NCI-H2029 (cell line): ENCODE data around the gene SHROOM3.
A peak's percentile ranks its signal among the peaks of the same experiment; 100 is the strongest.

ENCODE experiments used
- DNase-seq: peaks from one replicate; lab custom pipeline; 2025; lab: John Stamatoyannopoulos, UW

Gene SHROOM3

DNA sequence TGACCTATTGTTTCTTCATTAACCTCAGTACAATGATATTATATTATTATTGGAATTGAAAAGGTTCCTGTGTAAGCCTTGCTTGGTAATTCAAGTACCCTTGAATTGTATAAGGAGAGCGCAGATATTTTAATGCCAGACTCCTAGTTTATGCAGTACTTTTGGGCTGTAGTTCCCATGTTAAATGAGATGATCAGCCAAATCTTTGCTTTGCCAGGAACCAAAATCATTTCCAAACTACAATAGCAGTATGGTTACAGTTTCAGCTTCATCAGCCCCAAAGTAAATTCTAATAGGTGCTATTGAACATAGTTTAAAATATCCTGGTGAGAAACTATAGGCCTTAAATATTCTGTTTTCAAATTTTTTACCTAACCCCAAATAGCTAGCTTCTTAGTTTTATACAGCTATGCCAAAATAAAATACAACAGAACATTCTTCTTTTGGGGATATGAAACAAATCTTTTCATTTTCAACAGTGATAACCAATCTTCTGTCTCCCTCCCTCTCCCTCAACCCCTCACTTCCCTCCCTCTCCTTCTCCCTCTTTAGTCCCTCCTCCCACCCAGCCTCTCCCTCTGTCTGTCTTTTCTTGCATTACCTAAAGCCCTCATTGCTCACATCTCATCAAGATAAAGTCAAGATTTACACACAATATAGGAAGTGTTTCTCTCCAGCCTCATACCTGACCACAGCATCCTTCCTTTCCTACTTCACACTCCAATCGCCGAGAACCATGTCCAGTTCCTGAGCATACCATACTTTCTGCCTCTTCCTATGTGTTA lies 190.1 kb downstream of the SHROOM3 start:
- DNase-seq: no peak

DNA sequence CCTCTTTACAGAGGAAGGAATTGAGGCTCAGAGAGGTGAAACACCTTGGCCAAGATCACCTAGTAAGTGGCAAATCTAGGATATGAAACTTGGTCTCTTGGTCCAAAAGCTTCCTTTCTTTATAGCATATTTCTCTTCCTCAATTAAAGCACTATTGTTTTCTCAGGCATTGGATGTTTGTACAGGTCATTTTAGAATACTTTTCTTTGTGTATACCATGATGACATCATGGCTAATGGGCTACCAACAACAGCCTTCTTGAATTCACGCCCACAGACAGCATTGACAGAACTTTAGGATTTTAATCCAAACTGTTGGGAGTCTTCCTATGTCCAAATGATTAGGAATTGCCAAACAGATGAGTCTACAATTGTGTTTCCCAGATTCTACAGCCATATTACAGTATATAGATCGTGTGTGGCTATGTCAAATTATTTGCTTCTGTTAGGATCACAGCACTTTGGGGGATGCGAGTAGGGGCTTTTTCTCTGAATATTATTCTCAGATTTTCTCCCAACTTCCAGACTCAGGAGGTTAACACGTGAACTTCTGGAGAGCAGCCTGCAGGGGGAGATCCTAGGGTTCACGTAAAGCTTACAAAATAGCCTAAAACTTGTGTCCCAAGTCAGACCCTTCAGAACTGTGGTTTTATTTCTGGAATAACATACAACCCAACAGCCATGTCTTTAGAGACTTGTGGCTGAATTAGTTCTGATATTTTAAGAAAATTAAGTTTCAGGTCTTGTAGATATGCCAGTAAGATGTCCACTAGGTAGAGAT lies 191.8 kb downstream of the SHROOM3 start:
- no peak for DNase-seq

DNA sequence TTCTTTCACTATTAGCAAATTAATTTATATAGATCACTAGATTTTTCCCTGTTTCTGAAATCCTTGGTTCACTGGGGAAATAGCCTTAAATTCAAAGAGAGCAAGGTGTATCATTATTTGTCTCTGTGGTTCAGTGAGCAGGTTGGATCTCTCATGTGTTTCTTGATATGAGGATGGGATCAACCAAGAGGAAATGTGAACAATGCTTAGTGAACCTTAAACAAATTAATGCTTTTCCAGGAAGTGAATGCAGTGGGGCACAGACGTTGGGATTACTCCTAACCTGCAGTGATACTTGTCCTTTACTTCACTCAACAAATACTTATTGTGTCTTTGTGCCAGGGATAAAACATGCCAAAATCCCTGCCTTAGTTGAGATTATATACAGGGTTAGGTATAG lies 193.2 kb downstream of the SHROOM3 start:
- no peak for DNase-seq

DNA sequence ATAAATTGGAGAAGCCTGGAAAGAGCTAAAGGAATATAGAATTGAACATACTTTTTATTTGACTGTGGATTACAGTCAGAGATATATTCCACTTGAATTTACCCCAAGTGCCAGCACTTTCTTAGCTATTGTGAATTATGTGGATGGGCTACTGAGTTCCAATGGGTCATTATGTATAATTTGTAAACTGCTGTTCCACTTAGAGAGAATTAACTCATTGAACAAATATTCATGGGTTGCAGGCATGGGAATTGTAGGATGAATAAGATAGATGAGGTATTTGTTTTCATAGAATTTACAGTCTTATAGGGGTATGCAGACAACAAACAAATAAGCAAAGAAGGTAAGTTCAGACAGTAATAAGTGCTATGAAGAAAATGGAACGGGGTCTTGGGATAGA lies 195.7 kb downstream of the SHROOM3 start:
- no peak for DNase-seq

- DNase-seq: no peak
Measured at GRCh38 chr4:76634220-76634619, 199.2 kb downstream of the SHROOM3 start.

GRCh38 chr4:76637712-76638361 lies 202.8 kb downstream of the SHROOM3 start:
- no peak for DNase-seq

GRCh38 chr4:76639288-76639687 lies 204.3 kb downstream of the SHROOM3 start:
- no peak for DNase-seq

DNA sequence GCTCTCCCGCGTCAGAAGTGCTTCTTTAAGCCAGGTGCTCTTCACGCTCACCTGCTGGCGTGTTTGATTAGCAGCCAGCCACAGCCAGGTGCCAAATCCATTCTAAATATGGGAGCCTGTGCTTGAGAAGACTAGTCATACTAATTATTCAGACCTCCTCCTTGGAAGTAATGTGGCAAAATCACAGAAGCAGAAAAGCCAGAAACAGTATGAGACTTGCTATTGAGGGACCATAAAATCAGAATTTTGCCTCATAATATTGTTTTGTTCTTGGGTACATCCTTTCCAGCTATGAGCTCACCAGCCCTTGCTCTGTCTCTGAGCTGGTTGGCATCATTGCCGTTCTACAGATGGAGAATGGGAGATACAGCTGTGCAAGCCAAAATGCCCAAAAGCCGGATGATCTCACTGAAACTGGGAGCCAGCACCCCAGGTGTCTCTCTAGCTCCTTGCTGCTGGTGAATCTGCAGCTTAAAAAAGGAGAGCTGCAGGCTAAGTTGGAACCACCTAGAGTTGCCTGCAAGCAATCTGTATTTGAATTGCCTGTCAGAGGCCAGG lies 205.4 kb downstream of the SHROOM3 start:
- DNase-seq: peak; percentile 87

DNA sequence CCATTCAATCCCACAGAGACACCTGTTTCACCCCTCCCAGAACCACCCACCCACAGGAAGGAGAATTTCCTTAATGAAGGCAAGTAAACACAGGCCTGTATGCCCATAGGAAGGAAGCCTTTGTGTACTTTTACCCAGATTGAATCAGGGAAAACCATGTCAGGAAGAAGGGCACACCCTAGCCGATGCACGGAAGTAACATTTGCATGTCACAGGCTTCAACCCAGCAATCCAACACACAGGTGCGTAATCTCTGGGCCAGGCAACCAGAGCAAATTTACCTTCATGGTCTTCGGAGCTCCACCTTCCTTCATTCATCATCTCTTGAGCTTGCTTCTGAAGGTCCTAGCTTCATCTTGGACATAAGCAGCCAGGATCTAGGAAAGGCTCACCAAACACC lies 206.3 kb downstream of the SHROOM3 start:
- DNase-seq: peak; percentile 71

- peak; percentile 71 for DNase-seq
Measured at GRCh38 chr4:76641758-76642157, 206.7 kb downstream of the SHROOM3 start.

DNA sequence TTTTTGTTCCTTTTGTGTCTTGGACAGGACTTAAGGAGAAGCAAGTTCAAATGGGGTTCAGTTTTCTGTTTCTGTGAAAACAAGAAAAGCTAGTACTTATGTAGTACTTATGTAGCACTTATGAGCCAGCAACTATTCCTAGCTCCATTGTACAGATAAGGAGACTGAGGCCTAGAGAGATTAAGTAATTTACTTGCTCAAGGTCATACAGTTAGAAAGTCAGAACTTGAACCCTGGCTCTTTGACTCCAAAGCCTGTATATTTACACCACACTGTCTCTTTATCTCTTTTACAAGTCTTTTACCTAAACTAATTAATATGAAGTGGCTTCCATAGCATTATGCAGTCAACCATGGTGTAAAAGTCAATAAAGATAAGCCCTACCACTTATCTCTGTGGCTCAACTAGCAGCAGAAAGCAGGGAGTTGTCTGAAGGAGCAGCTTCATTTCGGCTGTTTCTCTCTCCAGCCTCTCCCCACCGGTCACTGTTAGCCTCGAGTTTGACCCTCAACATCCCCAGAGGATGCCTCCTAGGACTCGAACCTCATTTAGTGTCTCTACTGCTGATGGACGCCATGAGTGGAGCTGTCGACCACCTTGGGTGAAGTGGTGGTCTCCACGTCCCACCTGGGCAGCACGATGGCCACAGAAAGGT lies 209.9 kb downstream of the SHROOM3 start:
- no peak for DNase-seq

DNA sequence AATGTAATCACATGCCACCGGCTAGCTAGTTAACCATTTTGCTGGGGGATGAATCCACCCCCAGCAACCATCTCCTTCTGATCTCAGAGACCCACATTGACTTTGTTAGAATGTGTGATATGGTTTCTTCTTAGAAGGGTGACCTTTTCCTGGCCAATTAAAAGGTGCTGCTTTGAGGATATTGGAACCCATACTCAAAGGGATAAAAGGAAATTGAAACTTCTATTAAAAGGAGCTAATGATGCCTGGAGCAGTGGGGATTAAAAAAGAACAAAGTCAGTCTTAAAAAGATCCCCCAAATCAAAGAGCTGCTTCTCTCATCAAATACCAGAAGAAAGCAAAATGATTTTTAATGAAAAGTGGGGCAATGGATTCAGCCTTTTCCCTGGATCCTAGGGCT lies 214.1 kb downstream of the SHROOM3 start:
- DNase-seq: no peak

DNA sequence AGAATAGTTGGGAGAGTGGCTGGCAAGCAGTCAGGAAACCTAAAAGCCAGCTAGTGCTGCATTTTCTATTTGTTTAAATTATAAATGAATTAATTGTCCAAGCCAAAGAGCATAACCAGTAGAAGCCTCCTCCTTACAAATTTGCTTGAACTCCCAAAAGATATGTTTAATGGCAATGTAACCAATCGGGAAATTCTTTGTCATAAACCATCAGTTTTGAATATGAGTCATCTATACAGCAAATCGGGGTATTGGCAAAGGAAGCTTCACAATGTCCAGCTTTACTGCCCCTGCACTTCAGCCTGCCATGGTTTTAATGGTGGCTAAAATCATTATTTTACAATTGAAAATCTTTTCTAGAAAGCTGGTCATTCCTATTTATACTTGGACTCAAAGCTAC lies 216.6 kb downstream of the SHROOM3 start:
- DNase-seq: no peak

GRCh38 chr4:76652389-76652788 lies 217.4 kb downstream of the SHROOM3 start:
- no peak for DNase-seq

DNA sequence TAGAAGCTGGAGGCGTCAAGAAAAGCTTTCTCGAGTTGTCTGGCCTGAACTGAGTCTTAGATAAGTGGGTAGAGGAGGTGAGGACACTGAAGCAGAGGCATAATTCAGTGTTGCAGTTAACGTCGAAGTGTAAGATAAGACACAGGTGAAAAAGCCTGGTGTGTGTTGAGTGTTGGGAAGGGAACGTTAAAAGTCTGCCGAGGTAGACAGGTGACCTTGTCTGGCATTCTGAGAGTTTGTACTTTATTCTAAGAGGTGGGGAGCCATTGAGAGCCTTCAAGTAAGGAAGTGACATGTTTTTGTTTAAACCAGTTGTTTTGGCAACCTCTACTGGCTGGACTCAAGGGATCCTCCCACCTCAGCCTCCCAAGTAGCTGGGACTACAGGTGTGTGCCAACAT lies 219.1 kb downstream of the SHROOM3 start:
- DNase-seq: no peak

GRCh38 chr4:76654791-76655190 lies 219.8 kb downstream of the SHROOM3 start:
- no peak for DNase-seq

DNA sequence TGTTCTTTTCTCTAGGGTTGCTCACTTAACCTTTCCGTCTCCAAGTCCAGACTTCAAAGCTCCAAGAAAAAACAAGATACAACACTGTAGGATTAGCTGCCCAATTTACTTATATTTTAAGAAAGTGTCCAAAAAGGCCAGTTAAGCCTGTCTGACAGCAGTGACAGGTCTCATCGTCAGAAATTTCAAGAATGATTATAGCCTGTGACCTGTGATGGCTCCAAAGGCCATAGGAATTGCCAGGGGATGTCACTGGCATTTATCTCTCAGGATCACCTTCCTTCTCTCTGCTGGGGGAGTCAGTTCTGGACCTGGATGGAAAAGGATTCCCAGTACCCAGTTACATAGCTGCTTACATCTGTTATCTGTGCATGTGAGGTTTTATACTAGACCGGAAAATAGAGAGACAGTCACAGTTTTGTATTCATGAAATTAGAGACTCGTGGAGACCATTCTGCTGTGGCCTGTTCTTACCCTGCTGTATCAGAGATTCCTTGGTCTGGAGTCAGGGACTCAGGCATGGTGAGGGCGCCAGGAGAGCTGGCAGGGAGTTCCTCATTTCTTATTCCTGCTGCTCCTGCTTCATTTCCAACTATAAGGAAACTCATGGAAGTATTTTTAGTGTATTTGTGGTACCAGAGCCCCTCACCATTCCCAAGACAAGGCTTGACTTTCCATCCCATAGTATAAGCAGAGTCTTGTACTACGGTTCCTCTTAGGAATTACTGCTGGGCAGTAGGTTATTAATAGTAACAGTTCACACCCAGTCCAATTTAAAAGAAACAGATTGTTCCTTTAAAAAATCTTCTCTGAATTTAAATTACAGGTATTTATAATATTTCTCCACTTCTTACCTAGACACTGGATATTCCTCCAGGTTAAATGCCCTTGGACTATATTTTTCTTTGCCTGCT lies 220.8 kb downstream of the SHROOM3 start:
- DNase-seq: no peak

DNA sequence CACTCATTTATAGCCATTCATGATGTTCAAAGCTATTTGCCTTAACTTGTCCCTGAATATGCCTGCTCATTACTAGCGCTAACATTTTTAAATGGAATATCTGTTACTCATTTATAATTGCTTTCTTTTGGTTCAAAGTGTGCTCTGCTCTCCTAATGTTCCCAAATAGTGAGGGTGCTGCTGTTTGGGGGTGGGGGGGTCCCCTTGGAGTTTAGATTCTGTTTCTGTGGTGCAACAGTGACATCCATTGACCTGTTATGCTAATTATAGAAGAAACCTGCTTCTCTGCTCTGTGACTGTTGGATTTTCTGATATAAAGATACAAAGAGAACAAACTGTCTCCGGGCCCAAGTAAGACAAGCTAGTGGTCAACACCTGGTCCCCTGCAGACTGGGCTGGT lies 222.4 kb downstream of the SHROOM3 start:
- no peak for DNase-seq

DNA sequence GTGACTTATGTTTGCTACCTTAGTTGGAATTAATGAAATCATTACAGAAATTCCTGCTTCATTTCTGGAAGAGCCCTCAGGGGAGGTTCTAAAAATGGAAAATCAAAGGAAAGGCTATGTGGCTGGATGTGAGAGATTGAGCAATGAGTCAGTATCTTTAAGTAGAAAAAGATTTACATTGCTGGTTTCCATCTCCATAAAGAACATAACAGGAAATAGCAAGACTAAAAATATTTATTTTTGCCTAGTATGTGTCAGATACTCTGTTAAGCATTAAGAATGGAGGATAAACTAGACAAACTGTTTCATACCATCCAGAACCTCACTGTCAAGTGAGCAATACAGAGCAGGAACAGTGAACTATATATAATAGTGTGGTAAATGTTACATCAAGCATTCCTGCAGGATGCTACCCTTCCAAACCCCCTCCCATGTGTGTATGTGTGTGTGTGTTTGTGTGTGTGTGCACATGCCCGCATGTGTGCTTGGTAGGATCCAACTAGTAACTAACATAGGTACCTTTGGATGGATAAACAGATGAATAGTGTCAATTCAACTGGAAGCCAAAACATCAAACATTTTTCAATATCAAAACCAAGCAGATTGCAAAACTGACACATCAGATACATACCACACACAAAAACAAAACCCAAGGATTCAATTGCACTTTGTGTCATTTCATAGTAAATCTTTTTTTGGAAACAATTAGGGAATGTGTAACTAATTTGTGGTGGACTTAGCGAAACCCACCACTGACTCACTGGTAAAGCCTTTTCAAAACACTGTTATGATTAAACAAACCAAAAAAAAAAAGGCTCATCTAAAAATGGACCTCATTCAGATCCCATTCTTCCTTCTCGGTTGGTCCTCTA lies 223.4 kb downstream of the SHROOM3 start:
- no peak for DNase-seq

- DNase-seq: no peak
Measured at GRCh38 chr4:76659103-76659490, 224.1 kb downstream of the SHROOM3 start.
